ENCODE results near the gene PCBP3.

- no peak for TF ChIP-seq POLR2A (IDR thresholded peaks at IDR 0.05; ENCODE audit: low read depth, low read length)
- TF ChIP-seq TAF1 (IDR thresholded peaks at IDR 0.05; ENCODE audit: borderline replicate concordance, low read depth, low read length): no peak
- no peak for TF ChIP-seq POLR2AphosphoS5 (IDR thresholded peaks at IDR 0.05; ENCODE audit: low read depth, low read length)
These were observed 119.5 kb downstream of the PCBP3 start for GRCh38 chr21:45763074-45763473.
